ENCODE measurements around the gene UBE2L5.
"Not testable (repeated sequence)": the region's sequence is repeated elsewhere in the genome, so short reads cannot be mapped to it uniquely, and the experiment has no call there.

UBE2L5 gene

DNA sequence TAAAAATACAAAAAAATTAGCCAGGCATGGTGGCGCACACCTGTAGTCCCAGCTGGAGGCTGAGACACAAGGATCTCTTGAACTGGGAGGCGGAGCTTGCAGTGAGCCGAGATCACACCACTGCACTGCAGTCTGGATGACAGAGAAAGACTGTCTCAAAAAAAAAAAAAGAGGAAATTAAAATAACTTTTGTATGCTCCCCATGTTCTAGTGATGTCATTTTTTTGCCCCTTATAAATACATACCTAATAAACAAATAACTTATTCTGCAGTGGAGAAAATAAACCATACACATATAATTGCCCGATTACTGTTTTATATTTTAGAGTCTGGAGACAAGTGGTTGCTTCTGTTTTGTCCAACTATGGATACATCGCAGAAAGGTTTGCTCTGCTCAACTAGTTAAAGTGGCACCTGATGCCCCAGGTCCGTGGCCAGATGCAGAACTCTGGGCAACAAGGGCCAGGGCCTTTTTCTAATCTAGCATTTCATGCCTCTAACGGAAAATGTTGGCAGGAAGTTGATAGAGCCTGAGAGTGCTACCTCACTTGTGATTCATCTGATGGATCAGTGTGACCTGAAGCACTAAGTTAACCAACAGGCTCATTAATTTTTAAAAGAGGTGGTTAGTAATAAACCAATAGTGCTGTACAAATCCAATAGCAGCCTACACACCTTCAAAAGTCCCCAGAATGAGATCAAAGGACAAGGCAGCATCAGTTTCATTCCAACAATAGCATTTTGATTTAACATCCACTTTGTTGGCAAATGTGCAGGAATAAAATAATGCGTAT lies 18.8 kb downstream of the UBE2L5 start:
- peak; percentile 28 for DNase-seq (ENCODE audit: low read depth)

DNA sequence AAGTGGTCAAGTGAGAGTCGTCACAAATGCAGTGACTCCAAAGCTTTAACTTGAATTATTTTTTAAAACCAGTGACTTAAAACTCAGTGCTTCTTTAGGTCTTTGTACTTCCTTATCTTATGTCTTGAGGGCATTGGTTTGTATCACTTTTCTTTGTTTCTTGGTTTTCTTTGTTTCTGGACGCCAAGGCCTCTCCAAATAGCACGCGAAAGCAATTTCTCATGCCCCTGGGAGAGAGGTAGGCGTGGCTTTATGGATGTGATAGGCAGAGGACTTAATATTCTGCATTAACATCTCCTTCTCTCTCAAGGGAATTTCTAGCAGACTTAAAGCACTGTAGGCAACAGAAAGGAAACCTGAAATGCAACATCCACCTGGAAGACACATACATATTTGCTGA lies 20.6 kb downstream of the UBE2L5 start:
- DNase-seq (ENCODE audit: low read depth): no peak

DNA sequence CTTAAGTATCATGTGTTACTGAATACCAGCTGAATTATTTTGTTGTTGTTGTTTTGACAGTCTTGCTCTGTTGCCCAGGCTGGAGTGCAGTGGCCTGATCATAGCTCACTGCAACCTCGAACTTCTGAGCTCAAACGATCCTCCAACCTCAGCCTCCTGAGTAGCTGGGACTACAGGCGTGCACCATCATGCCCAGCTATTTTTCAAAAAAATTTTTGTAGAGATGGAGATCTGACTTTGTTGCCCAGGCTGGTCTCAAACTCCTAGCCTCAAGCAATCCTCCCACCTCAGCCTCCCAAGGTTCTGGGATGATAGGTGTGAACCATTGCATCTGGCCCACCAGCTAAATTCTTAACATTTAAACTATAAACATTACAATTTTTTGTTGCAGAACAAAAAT lies 21.2 kb downstream of the UBE2L5 start:
- not testable (repeated sequence) for DNase-seq (ENCODE audit: low read depth)

DNA sequence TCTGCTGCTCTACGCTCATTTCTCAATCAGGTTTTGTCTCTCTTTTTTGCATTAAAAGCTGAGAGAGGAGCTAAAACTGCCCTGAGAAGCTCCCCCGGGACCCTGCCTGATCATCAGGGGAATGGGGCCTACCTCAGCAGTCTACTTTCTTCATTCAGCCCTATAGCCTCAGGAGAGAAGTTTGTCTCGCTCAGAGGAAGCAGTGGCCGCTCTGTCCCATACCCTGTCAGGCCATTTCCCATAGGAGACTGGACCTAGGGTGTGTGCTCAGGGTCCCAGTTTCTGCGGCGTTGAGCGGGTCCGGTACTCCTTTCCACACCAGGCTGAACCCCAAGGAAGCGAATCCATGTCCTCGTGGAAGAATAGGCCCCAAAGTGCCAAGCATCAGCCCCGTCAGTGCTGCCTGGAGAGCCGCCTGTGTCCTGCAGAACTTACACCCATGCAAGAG lies 21.7 kb downstream of the UBE2L5 start:
- no peak for DNase-seq (ENCODE audit: low read depth)

DNA sequence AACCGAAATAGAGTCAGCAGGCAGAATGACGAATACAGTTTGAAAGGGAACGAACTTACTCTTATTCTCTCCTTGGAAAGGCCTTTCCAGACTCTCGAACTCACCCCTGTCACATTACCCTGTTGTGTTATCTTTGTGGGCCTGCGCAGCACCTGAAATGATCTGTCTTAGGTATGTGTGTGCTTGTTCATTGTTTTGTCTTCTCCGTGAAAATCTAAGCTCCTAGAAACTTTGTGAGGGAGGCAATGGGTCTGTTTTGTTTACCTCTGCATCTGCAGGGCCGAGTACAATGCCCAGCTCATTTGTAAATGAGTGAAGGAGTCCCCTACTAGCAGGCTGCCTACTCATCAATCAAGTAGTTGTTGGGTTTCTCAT lies 23.8 kb downstream of the UBE2L5 start:
- no peak for DNase-seq (ENCODE audit: low read depth)

DNA sequence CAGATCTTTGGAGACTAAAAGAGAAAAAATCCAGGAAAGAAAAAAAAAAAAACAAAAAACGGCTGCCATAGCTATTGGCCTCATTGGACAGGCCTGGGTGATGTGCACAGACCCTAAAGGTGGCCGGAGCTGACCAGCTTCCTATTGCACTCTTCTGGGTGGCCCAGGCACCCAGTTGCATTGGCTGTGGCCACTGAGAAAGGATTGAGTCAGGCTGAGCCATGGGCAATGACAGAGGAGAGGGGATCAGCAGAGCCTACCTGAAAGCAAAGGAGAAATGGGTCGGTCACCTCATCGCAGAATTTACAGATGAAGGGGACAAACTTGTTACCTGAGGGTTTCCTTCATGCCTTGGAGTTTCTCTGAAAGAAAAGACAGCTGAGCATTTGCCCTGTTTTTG lies 26.1 kb downstream of the UBE2L5 start:
- no peak for DNase-seq (ENCODE audit: low read depth)

DNA sequence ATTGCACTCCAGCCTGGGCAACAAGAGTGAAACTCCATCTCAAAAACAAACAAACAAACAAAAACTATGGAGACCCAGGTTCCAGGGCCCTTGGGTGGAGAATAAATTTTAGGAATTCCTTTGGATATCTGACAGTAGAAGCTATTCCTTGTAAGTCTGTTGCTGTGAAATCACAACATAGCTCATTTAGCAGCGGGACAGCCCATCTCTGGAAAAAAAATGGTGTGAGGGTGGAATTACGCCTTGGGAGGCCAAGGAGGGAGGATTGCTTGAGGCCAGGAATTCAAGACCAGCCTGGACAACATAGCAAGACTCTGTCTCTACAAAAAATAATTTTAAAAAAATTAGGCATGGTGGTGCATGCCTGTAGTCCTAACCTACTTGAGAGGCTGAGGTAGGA lies 27.8 kb downstream of the UBE2L5 start:
- DNase-seq (ENCODE audit: low read depth): no peak

DNA sequence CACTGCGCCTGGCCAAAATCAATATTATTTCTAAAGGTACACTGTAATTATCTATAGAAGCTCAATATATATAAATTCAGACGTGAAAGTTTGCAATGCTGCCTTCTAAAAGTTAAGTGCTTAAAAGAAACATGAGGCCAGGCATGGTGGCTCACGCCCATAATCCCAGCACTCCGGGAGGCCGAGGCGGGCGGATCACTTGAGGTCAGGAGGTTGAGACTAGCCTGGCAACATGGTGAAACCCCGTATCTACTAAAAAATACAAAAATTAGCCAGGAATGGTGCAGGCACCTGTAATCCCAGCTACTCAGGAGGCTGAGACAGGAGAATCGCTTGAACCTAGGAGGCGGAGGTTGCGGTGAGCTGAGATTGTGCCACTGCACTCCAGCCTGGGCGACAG lies 29.2 kb downstream of the UBE2L5 start:
- DNase-seq (ENCODE audit: low read depth): not testable (repeated sequence)

DNA sequence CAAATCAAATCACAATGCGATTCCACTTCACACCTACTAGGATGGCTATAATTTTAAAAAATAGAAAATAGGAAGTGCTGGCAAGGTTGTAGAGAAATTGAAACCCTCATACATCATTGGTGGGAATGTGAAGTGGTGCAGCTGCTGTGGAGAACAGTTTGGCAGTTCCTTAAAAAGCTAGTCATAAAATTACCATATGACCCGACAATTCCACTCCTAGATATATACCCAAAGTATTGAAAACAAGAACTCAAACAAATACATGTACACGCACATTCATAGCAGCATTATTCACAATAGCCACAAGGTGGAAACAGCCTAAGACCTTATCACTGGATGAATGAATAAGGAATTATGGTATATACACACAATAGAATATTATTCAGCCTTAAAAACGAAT lies 31.4 kb downstream of the UBE2L5 start:
- peak; percentile 60 for DNase-seq (ENCODE audit: low read depth)

DNA sequence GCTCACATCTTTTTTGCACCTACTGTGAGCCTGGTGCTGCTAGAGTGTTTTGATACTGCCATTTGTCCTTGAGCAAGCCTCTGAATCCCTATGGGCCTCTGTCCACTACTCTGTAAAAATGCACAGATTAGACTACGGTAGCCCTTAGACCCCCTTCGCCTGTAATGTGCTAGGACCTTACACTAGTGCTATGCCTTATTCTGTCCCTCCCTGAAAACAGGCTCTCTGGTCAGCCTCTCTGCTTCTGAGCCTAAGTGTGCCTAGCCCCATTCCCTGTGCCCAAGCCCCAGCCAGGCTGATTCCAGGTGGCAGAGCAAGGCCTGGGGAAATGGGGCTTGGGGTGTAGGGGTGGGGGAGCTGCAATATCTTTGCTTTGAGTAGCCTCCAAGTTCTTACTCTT lies 32.7 kb downstream of the UBE2L5 start:
- DNase-seq (ENCODE audit: low read depth): no peak

DNA sequence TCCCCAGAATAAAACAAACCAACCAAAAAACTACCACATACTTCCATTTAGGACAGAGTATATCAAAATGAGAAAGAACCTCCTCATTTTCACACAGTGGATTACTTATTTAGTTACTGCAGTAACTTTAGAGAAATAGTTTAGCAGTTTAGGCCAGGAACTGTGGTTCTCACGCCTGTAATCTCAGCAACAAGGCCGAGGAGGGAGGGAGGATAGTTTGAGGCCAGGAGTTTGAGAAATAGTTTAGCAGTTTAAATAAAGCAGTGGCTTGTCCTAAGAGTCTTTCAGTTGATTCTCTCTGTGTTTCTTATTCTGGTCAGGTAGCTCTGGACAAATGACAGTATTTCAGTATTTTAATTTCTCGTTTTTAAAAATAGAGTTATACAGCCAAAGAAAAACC lies 34.0 kb downstream of the UBE2L5 start:
- DNase-seq (ENCODE audit: low read depth): no peak

DNA sequence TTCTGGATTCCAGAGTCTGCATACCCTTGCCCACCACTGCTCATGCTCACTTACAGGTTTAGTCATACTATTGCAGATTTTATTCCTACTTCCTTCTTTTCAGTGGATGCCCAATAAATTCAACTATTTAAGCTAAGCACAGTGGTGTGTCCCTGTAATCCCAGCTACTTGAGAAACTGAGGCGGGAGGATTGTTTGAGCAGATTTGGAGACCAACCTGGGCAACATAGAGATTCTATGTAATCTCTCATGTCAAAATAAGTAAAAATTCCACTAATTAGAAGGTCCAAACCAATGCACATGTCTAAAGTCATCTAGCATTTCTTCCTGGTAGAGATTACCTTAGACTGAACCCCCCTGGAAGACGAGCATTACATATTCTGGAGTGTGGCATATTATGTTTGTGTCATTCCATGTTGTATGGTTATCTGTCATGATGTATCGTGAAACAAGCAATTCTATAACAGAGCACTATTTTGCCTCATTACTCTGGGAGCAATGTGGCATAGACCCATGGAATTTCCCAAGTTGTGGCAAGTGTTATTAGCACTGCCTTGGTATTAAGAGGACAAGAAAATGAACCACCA lies 35.1 kb downstream of the UBE2L5 start:
- DNase-seq (ENCODE audit: low read depth): no peak

DNA sequence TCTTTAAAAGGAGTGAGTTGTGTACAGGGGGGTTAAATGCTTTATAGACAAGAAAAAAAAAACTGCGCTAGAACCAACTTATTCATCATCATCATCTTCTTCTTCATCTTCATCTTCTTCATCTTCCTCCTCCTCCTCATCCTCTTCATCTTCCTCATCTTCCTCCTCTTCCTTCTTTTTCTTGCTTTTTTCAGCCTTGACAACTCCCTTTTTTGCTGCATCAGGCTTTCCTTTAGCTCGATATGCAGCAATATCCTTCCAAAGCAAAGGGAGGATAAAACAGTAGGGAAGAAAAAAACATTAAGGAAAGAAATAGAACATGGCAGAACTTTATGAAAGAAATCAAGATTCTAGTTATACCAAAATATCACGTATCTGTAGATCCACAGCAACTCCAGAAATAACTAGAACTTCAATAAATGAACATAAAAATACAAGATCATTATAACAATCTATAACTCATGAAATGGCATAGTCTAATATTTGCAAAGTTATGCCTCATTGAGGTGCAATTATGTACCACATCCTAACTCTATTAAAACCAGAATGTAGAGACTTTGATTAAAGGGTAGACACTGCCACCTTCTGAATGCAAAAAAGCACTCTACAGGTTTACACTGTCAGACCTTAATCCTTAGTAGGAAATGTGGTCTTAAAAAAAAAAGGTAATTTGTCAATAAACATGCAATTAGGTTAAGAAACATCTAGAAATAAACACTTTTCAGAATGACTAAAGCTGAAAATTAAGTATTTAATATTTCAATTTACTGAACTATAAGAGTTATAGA lies 39.2 kb downstream of the UBE2L5 start:
- DNase-seq (ENCODE audit: low read depth): peak; percentile 29

DNA sequence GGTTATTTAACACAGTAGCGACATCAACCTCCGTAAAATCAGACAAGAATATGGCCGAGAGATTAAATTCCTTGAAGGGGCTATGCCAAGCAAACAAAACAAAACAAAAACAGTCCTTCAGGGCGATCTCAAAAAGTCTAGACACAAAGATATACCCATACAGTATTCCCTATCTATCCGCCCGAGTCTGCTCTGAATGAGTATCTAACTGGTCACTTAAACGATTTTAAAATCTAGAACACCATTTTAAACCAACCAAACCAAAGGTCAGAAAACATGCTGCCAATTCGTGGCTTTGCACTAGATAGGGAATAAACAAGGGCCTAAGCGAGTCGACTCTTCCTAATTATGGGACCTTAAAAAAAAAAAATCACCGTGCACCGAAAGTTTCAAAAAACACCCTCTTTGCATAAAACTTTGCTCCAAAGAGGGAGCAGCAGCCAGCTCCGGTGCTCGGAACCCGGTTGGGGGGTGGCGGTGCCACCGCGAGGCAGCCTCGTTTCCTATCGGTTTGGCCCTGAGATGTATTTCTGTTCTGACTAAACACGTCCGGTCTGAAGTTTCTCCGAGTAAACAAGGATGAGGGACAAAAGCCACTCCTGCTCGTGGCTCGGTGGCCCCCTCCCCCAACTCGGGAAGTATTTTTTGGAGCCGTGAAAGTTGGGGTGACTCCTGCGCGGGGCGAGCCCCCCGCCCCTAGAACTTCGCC lies 41.6 kb downstream of the UBE2L5 start:
- peak; percentile 77 for DNase-seq (ENCODE audit: low read depth)

DNA sequence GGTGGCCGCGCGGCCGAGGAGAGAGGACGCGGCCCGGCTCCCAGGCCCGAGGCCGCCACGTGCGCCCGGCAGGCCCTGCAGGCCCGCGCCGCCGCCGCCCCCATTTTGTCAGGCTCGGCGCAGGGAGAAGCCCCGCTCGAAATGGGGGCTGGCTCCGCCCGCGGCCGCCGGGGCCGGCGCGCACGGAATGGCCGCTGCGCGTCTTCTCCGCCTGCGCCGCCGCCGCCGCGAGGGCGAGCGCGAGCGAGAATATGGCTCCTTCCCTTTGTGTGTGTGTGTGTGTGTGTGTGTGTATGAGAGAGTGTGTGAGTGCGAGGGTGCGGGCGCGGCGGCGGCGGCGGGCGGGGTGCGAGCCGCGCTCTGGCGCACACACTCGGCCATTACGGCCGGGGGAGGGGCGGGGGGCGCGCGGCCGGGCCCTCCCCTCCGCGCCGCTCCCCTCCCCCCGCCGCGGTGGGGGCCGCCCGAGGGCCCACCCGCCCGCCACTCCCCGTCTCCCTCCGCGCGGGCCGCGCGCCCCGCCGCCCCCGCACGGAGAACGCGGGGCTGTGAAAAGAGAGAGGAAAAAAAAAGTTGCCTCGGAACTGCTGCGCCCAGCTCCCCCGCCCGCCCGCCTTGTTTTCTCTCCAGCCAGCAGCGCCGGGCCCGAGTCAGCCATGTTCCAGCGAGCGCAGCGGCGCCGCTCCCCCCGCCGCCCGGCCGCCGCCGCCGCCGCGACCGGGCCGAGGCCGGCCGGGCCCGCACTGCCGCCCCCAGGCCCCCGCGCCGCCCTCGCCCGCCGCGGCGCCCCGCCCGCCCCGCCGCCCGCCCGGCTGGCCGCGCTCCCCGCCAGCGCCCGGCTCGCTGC lies 42.4 kb downstream of the UBE2L5 start:
- DNase-seq (ENCODE audit: low read depth): peak; percentile 77

DNA sequence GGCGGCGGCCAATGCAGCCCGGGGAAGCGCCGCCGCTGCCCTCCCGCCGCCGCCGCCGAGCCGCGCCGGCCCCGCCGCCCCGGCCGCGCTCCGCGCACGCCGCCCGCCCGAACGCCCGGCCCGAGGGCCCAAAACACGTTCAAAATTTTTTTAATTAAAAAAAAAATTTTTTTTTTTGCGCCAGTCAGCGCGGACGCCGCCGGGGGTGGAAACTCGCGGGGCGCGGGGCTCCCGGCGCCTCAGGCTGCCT lies 43.0 kb downstream of the UBE2L5 start:
- no peak for DNase-seq (ENCODE audit: low read depth)

DNA sequence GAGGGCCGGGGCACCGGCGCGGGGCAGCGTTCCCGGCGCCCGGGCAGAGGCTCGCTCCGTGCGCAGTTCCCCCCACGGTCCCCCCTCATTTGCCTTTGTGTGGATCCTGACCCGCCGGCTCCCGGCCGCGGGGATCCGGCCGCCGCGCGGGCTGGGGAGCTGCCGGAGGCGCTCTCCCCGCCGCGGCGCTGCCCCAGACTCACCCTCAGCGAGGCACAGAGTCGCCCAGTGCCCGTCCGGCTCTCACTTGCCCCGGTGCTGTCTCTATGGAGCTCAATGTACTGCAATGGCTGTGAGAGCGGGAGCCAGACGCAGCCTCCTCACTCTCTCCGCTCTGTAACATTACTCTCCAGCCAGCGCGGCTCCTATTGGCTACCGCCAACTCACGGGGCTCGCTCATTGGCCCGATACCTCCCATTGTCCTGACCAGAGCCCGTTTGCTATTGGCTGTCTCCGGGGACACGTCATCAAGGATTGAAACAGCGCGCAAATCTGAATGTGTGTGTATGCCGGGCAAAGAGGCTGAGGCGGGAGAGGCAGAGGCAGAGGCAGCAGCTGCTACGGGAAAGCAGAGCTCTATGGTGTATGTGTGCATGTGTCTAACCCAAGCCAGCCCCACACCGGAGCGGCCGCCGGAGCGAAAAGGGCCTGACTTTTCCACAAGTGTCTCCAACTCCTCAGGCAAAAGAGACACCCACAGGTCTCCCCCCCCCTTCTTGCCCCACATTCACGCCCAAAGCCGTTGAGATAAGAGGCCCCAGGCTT lies 43.5 kb downstream of the UBE2L5 start, which contains the start of gene HMGB1:
Gene HMGB1 (minus strand): TSS at position 344 of the 765 bp plus-strand sequence. CDS start 2,256 bp downstream, outside the sequence.
- peak; percentile 100 for DNase-seq (ENCODE audit: low read depth)

DNA sequence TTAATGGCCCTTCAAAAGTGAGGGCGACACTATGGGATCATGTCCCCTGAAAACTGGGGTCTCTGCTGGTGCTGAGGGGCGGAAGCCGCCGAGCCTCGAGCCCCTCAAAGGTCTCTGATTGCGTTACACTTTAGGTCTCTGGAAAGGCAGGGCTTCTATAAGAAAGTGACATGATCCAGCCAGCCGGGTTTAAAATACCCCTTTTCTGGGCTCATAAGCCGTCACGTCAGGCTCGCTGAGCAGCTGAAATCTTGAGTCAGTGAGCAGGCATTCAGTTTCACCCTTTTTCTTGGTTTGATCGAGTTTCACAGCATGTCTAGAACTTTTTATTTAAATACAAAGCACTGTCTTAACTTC lies 44.0 kb downstream of the UBE2L5 start:
- DNase-seq (ENCODE audit: low read depth): peak; percentile 73

DNA sequence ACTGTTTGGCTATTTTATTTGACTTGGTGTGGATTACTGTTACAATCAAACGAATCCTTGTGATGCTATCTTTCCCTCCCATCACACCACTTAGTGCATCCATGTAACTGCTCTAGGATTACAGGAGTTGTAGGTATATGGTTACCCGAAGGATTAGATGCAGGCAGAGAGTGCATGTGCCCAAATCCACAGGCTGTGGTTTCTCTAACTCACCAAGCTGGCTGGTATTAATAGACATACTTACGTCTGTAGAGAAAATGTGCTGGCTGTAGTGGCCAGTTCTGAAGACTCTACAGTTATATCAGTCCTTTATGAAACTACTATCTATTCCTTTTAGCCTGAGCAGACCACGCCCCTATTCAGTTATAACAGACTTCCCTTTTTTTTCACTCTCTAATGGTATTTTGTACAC lies 44.6 kb downstream of the UBE2L5 start:
- DNase-seq (ENCODE audit: low read depth): peak; percentile 41

DNA sequence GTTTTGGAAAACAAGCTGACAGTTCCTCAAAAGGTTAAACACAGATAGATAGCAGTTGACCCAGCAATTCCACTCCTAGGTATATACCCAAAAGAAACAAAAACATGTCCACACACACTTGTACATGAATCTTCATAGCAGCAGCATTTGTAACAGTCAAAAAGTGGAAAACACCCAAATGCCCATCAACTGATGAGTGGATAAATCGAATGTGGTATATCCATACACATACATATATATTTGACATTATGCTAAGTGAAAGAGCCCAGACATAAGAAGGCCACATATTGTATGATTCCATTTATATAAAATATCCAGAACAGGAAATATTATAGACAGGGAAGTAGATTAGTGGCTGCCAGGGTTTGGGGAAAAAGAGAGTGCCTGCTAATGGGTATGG lies 51.4 kb downstream of the UBE2L5 start:
- no peak for DNase-seq (ENCODE audit: low read depth)

Data from ELR (cell line).